Measurements from ENCODE around the gene PABPN1. TPM values are rescaled to one million over a fixed set of nuclear protein-coding genes. Genes with fewer than 3 reads are reported as not detected.

Gene PABPN1
- polyA plus RNA-seq, 2 of the 4 experiments (the other 2 are of a cell fraction): 157 to 197 TPM

GRCh38 chr14:23352506-23353432 lies 31.5 kb downstream of the PABPN1 start, which contains the start of gene SLC22A17:
SLC22A17 (minus strand) TSS chr14:23352887.
- Histone ChIP-seq H3K4me3 (peak within 1 kb of the TSS; percentile 52), H3K4me1 (0 out of 3 replicates have a peak, but pooled peaks cover 3% of the 10 kb centered on the region), H3K9me3 (no peaks in the 10 kb centered on the region), H3K27ac (peak within 1 kb of the TSS; percentile 38 to 83; a peak in 5 of 6 replicates), H3K4me2 (peak within 1 kb of the TSS; percentile 83)
- ATAC-seq (peak; percentile 88 to 96), DNase-seq (ENCODE audit: low read depth in 1 of 2, low spot score in 1 of 2) (peak; percentile 60 to 65), FAIRE-seq (no peak)
- WGBS (ENCODE audit: missing lambda C conversion rate): 3% methylated on average over 39 of the region's 42 CpGs
- CTCF ChIA-PET: interaction anchor here (0.9 to 3.2 kb wide), 9 partner anchors 9 to 45 kb away, joined by 3 to 24 read pairs (median 5); partner anchors contain the start of gene BCL2L2
- TF ChIP-seq ESRRA (IDR thresholded peaks at IDR 0.05; ENCODE audit: borderline replicate concordance, low read length): no peak
- no peak for TF ChIP-seq BCL3 (IDR thresholded peaks at IDR 0.05)
- TF ChIP-seq POLR2AphosphoS2 (conservative IDR thresholded peaks at IDR 0.05; ENCODE audit: low read length): no peak
- no peak for TF ChIP-seq RCOR1 (IDR thresholded peaks at IDR 0.05; ENCODE audit: low read depth, low read length)
- no peak for TF ChIP-seq EHF (CRISPR knock-in tag; IDR thresholded peaks at IDR 0.05)
- no peak for TF ChIP-seq EP300 (IDR thresholded peaks at IDR 0.05)
- TF ChIP-seq PHF8 (IDR thresholded peaks at IDR 0.05; ENCODE audit: borderline replicate concordance, low read depth): peak; percentile 31; the same call in 1 of the 2 replicates
- TF ChIP-seq CHD4 (IDR thresholded peaks at IDR 0.05; ENCODE audit: borderline replicate concordance): no peak
- no peak for TF ChIP-seq NFE2L2 (conservative IDR thresholded peaks at IDR 0.05; ENCODE audit: low read length)
- no peak for TF ChIP-seq ELK1 (IDR thresholded peaks at IDR 0.05; ENCODE audit: low read depth, low read length)
- no peak for TF ChIP-seq REST (IDR thresholded peaks at IDR 0.05)
- TF ChIP-seq HEYL (CRISPR knock-in tag; IDR thresholded peaks at IDR 0.05): no peak
- peak; percentile 84 for TF ChIP-seq POLR2A (IDR thresholded peaks at IDR 0.05; ENCODE audit: low read length)
- TF ChIP-seq ATOH8 (CRISPR knock-in tag; IDR thresholded peaks at IDR 0.05; ENCODE audit: low read depth): no peak
- TF ChIP-seq ZFP36 (IDR thresholded peaks at IDR 0.05; ENCODE audit: borderline replicate concordance, partially characterized antibody): no peak
- TF ChIP-seq SREBF2 (IDR thresholded peaks at IDR 0.05): no peak
- POLR2A ChIA-PET: interaction anchor here (0.6 kb wide), 1 partner anchor 9 kb away, joined by 3 read pairs; no protein-coding TSS in a partner anchor

- H3K4me2 ChIP-seq: peak overlapping the region; percentile 83
- H3K27ac ChIP-seq: no peak overlapping the region
- H3K9me3 ChIP-seq: no peaks in the 10 kb centered on the region
- POLR2A ChIA-PET: no interaction called here
- WGBS (ENCODE audit: missing lambda C conversion rate): 71% methylated on average over 5 of the region's 5 CpGs
- ATAC-seq: no peak
- CTCF ChIA-PET: interaction anchor here (0.6 to 3.2 kb wide), 10 partner anchors 9 to 106 kb away, joined by 3 to 24 read pairs (median 5); no protein-coding TSS in a partner anchor
- DNase-seq (ENCODE audit: low read depth in 1 of 2, low spot score in 1 of 2): no peak
- peak overlapping the region; percentile 52; the same call in 2 of the 3 replicates for H3K4me3 ChIP-seq
- no peak for FAIRE-seq
- 0 out of 3 replicates have a peak, but pooled peaks cover 3% of the 10 kb centered on the region for H3K4me1 ChIP-seq
- no peak for TF ChIP-seq JUNB (IDR thresholded peaks at IDR 0.05)
- TF ChIP-seq EHMT2 (IDR thresholded peaks at IDR 0.05; ENCODE audit: low read depth): no peak
- no peak for TF ChIP-seq POLR2AphosphoS2 (conservative IDR thresholded peaks at IDR 0.05; ENCODE audit: low read length)
- TF ChIP-seq CBX8 (IDR thresholded peaks at IDR 0.05): no peak
- no peak for TF ChIP-seq MAZ (IDR thresholded peaks at IDR 0.05; ENCODE audit: borderline replicate concordance, low read depth, low read length)
- no peak for TF ChIP-seq CBX2 (IDR thresholded peaks at IDR 0.05; ENCODE audit: borderline replicate concordance, low read depth)
- TF ChIP-seq RARB (CRISPR knock-in tag; IDR thresholded peaks at IDR 0.05): no peak
- TF ChIP-seq RNF2 (IDR thresholded peaks at IDR 0.05; ENCODE audit: borderline replicate concordance, low read depth): no peak
- TF ChIP-seq NFE2L2 (conservative IDR thresholded peaks at IDR 0.05; ENCODE audit: low read length): no peak
- TF ChIP-seq PBX3 (IDR thresholded peaks at IDR 0.05): no peak
- TF ChIP-seq CHD2 (IDR thresholded peaks at IDR 0.05; ENCODE audit: low read length, partially characterized antibody): no peak
- TF ChIP-seq KDM5A (IDR thresholded peaks at IDR 0.05): no peak
- no peak for TF ChIP-seq JUN (IDR thresholded peaks at IDR 0.05)
- TF ChIP-seq TFCP2L1 (CRISPR knock-in tag; IDR thresholded peaks at IDR 0.05): no peak
Observed at GRCh38 chr14:23353433-23353780, 32.1 kb downstream of the PABPN1 start.
